Astrocyte (in vitro differentiated cells and primary cell): Measurements from ENCODE around the gene ADAP1. TPM values are rescaled to one million over a fixed set of nuclear protein-coding genes. Genes with fewer than 3 reads are reported as not detected.

Experiments used
- DNase-seq: peaks from one replicate; pipeline ENCODE4 v3.0.0-alpha.2; 2010; ENCODE audit warnings: low read depth
- FAIRE-seq: peaks from 2 replicates; lab custom pipeline; 2011; peaks lifted over from hg19 to GRCh38; lab: Jason Lieb, UNC
- H2AFZ ChIP-seq: 2 replicates; pipeline ENCODE4 v1.6.0; 2012; ENCODE audit warnings: low read depth, low read length, inconsistent platforms
- H3K27ac ChIP-seq: 2 replicates; pipeline ENCODE4 v1.5.1; 2011; ENCODE audit warnings: low read depth, low read length, inconsistent platforms
- H3K27me3 ChIP-seq: 2 replicates; pipeline ENCODE4 v1.6.0; 2011; ENCODE audit warnings: low read length, inconsistent platforms; ENCODE audit not compliant: insufficient read depth
- H3K36me3 ChIP-seq: 2 replicates; pipeline ENCODE4 v1.5.1; 2011; ENCODE audit warnings: low read length, inconsistent platforms; ENCODE audit not compliant: insufficient read depth
- H3K4me1 ChIP-seq: 2 replicates; pipeline ENCODE4 v1.5.1; 2011; ENCODE audit warnings: low read length, inconsistent platforms; ENCODE audit not compliant: insufficient read depth
- H3K4me2 ChIP-seq: 2 replicates; pipeline ENCODE4 v1.6.0; 2012; ENCODE audit warnings: low read length, inconsistent platforms
- H3K4me3 ChIP-seq: 2 replicates; pipeline ENCODE4 v1.5.1; 2011; ENCODE audit warnings: low read depth, mild to moderate bottlenecking, low read length, inconsistent platforms; ENCODE audit not compliant: insufficient read depth
- H3K79me2 ChIP-seq: 2 replicates; pipeline ENCODE4 v1.6.0; 2012; ENCODE audit warnings: mild to moderate bottlenecking, low read length, inconsistent platforms; ENCODE audit not compliant: insufficient read depth
- H3K9ac ChIP-seq: 2 replicates; pipeline ENCODE4 v1.6.0; 2012; ENCODE audit warnings: mild to moderate bottlenecking, low read length, inconsistent platforms
- H3K9me3 ChIP-seq: 2 replicates; pipeline ENCODE4 v1.5.1; 2012; ENCODE audit warnings: low read depth, mild to moderate bottlenecking, low read length, inconsistent platforms; ENCODE audit not compliant: insufficient read depth
- H4K20me1 ChIP-seq: 2 replicates; pipeline ENCODE4 v1.6.0; 2012; ENCODE audit warnings: low read length, inconsistent platforms; ENCODE audit not compliant: insufficient read depth
- H3K27ac Mint-ChIP-seq: one replicate; pipeline ENCODE4 v1.8.0; 2021; ENCODE audit warnings: mild to moderate bottlenecking, mixed read lengths; ENCODE audit not compliant: unreplicated experiment
- H3K27me3 Mint-ChIP-seq: one replicate; pipeline ENCODE4 v1.8.0; 2021; ENCODE audit warnings: low read depth, mixed read lengths; ENCODE audit not compliant: unreplicated experiment
- H3K36me3 Mint-ChIP-seq: one replicate; pipeline ENCODE4 v1.8.0; 2021; ENCODE audit warnings: low read depth, mixed read lengths; ENCODE audit not compliant: unreplicated experiment
- H3K4me1 Mint-ChIP-seq: one replicate; pipeline ENCODE4 v1.8.0; 2021; ENCODE audit warnings: low read depth, mixed read lengths; ENCODE audit not compliant: unreplicated experiment
- H3K4me3 Mint-ChIP-seq: one replicate; pipeline ENCODE4 v1.8.0; 2021; ENCODE audit warnings: mild to moderate bottlenecking, moderate library complexity, mixed read lengths; ENCODE audit not compliant: unreplicated experiment
- H3K9me3 Mint-ChIP-seq: one replicate; pipeline ENCODE4 v1.8.0; 2021; ENCODE audit warnings: mild to moderate bottlenecking, mixed read lengths; ENCODE audit not compliant: unreplicated experiment
- CTCF ChIP-seq: IDR thresholded peaks from 2 replicates; pipeline ENCODE4 v1.5.1; 2011; ENCODE audit warnings: low read depth, mild to moderate bottlenecking, inconsistent platforms, low read length, moderate library complexity; ENCODE audit not compliant: insufficient read depth
- EZH2 ChIP-seq: IDR thresholded peaks from 2 replicates; pipeline ENCODE4 v1.6.1; 2012; ENCODE audit warnings: mild to moderate bottlenecking, low read length, inconsistent platforms; ENCODE audit not compliant: insufficient read depth
- total RNA-seq: library from RNA; stranded (reverse); gene quantifications from 2 replicates; pipeline ENCODE4 v1.2.1, GENCODE V29; 2021

ADAP1 gene
- total RNA-seq, 1 donor from 2014 or later, result 4.8 TPM

- Mint-ChIP-seq H3K4me3 (no peak overlapping the region), H3K36me3 (no peaks in the 10 kb centered on the region), H3K27me3 (peaks cover 22% of the 10 kb centered on the region), H3K27ac (no peak overlapping the region), H3K4me1 (peaks cover 7% of the 10 kb centered on the region), H3K9me3 (peaks cover 1% of the 10 kb centered on the region)
- Histone ChIP-seq H3K36me3 (no peaks in the 10 kb centered on the region), H3K4me1 (peaks cover 3% of the 10 kb centered on the region), H3K9me3 (no peaks in the 10 kb centered on the region), H2AFZ (no peak overlapping the region), H3K79me2 (no peaks in the 10 kb centered on the region), H3K27me3 (peaks cover 4% of the 10 kb centered on the region), H3K4me2 (no peak overlapping the region), H3K27ac (no peak overlapping the region), H3K4me3 (no peak overlapping the region), H3K9ac (no peak overlapping the region), H4K20me1 (no peaks in the 10 kb centered on the region)
- DNase-seq (no peak), FAIRE-seq (no peak)
- no peak for TF ChIP-seq CTCF
- no peak for TF ChIP-seq EZH2
Observed at GRCh38 chr7:913736-914520, 40.6 kb downstream of the ADAP1 start.

GRCh38 chr7:911791-912480 is 42.5 kb downstream of the ADAP1 start:
- Mint-ChIP-seq H3K36me3 (no peaks in the 10 kb centered on the region), H3K9me3 (peaks cover 1% of the 10 kb centered on the region), H3K27ac (no peak overlapping the region), H3K4me1 (peaks cover 7% of the 10 kb centered on the region), H3K27me3 (peaks cover 19% of the 10 kb centered on the region), H3K4me3 (no peak overlapping the region)
- TF ChIP-seq EZH2, result no peak
- no peak for TF ChIP-seq CTCF
- H3K79me2 ChIP-seq, result no peaks in the 10 kb centered on the region
- no peak for DNase-seq
- no peaks in the 10 kb centered on the region for H3K9me3 ChIP-seq
- no peak overlapping the region for H3K4me2 ChIP-seq
- no peak overlapping the region for H3K9ac ChIP-seq
- no peak overlapping the region for H2AFZ ChIP-seq
- no peaks in the 10 kb centered on the region for H4K20me1 ChIP-seq
- H3K4me3 ChIP-seq, result no peak overlapping the region
- H3K4me1 ChIP-seq, result peaks cover 3% of the 10 kb centered on the region
- FAIRE-seq, result no peak
- peaks cover 4% of the 10 kb centered on the region for H3K27me3 ChIP-seq
- no peak overlapping the region for H3K27ac ChIP-seq
- H3K36me3 ChIP-seq, result no peaks in the 10 kb centered on the region
